H1 (cell line): ENCODE results near the gene TGFB3. TPM values are rescaled to one million over a fixed set of nuclear protein-coding genes. Genes with fewer than 3 reads are reported as not detected.

ENCODE experiments used
- CTCF ChIA-PET: fragments of 300-600 bp; sonication (Branson Sonifier 250); formaldehyde crosslinking; loops from one replicate; lab custom pipeline; 2021; ENCODE audit not compliant: partially characterized antibody; lab: Charles Lee
- POLR2A ChIA-PET: fragments of 300-600 bp; sonication (Branson Sonifier 250); formaldehyde crosslinking; loops from one replicate; lab custom pipeline; 2021; ENCODE audit warnings: inconsistent platforms; ENCODE audit not compliant: partially characterized antibody; lab: Charles Lee
- DNase-seq, 2 experiments: peaks; one replicate each; pipeline versions ENCODE4 v3.0.0 to v3.0.0-alpha.2; 2010 to 2022; ENCODE audit warnings: low spot score in 2 of 2, low read depth in 1 of 2, mixed read lengths in 1 of 2
- FAIRE-seq: peaks from 2 replicates; lab custom pipeline; 2011; peaks lifted over from hg19 to GRCh38; lab: Jason Lieb, UNC
- H2AFZ ChIP-seq: 2 replicates; pipeline ENCODE4 v1.8.1; 2012; ENCODE audit warnings: low read length, inconsistent platforms
- H2AK5ac ChIP-seq: 2 replicates; pipeline ENCODE4 v1.6.1; 2013; ENCODE audit warnings: low read depth, low read length
- H2BK120ac ChIP-seq: replicated peaks from 2 replicates; pipeline ENCODE3; 2013; ENCODE audit warnings: low read depth, low read length, inconsistent platforms
- H2BK12ac ChIP-seq: 2 replicates; pipeline ENCODE4 v1.6.1; 2013; ENCODE audit warnings: low read depth, low read length
- H2BK15ac ChIP-seq: 2 replicates; pipeline ENCODE4 v1.6.1; 2013; ENCODE audit warnings: low read length
- H2BK20ac ChIP-seq: 2 replicates; pipeline ENCODE4 v1.6.1; 2013; ENCODE audit warnings: low read length
- H2BK5ac ChIP-seq: 2 replicates; pipeline ENCODE4 v1.6.1; 2013; ENCODE audit warnings: low read depth, low read length
- H3K14ac ChIP-seq: 2 replicates; pipeline ENCODE4 v1.6.1; 2013; ENCODE audit warnings: inconsistent platforms; ENCODE audit not compliant: insufficient read length
- H3K18ac ChIP-seq: 2 replicates; pipeline ENCODE4 v1.6.1; 2013; ENCODE audit warnings: low read length; ENCODE audit errors: extremely low read depth
- H3K23ac ChIP-seq: 2 replicates; pipeline ENCODE4 v1.6.1; 2013; ENCODE audit warnings: inconsistent platforms; ENCODE audit not compliant: insufficient read length
- H3K23me2 ChIP-seq: 2 replicates; pipeline ENCODE4 v1.6.1; 2013; ENCODE audit warnings: low read depth, low read length
- H3K27ac ChIP-seq: 2 replicates; pipeline ENCODE4 v1.6.1; 2011; ENCODE audit warnings: low read depth, low read length, inconsistent platforms
- H3K27me3 ChIP-seq, 4 experiments: replicated peaks in 1 of 4; 1 replicate in 1 of 4; 2 replicates in 3 of 4; pipeline versions ENCODE4 v1.6.1 to v1.8.1; 2011 to 2013; ENCODE audit warnings: low read length in 3 of 4, mild to moderate bottlenecking in 3 of 4, inconsistent platforms in 2 of 4, mixed read lengths in 2 of 4, moderate library complexity in 1 of 4; ENCODE audit not compliant: control insufficient read depth in 3 of 4, insufficient read depth in 3 of 4; ENCODE audit errors: extremely low read depth in 1 of 4
- H3K36me3 ChIP-seq, 4 experiments: 2 replicates each; pipeline versions ENCODE4 v1.6.1 to v1.8.1; 2011 to 2013; ENCODE audit warnings: mild to moderate bottlenecking in 4 of 4, low read length in 3 of 4, moderate library complexity in 2 of 4, control low read depth in 1 of 4, inconsistent platforms in 1 of 4; ENCODE audit not compliant: insufficient read depth in 4 of 4, control insufficient read depth in 2 of 4
- H3K4ac ChIP-seq: replicated peaks from 2 replicates; pipeline ENCODE3; 2013; ENCODE audit warnings: low read length, low read depth, mixed read lengths, inconsistent platforms; ENCODE audit not compliant: insufficient read length
- H3K4me1 ChIP-seq, 4 experiments: replicated peaks in 1 of 4; 1 replicate in 1 of 4; 2 replicates in 3 of 4; pipeline versions ENCODE4 v1.6.1 to v1.8.1; 2011 to 2013; ENCODE audit warnings: low read length in 3 of 4, inconsistent platforms in 2 of 4, mixed read lengths in 1 of 4; ENCODE audit not compliant: insufficient read depth in 4 of 4, control insufficient read depth in 3 of 4
- H3K4me2 ChIP-seq, 2 experiments: 2 replicates each; pipeline versions ENCODE4 v1.6.1 to v1.8.1; 2011 to 2013; ENCODE audit warnings: low read depth in 2 of 2, low read length in 2 of 2, control low read depth in 1 of 2, inconsistent platforms in 1 of 2, mild to moderate bottlenecking in 1 of 2; ENCODE audit not compliant: insufficient read depth in 1 of 2
- H3K4me3 ChIP-seq, 4 experiments: fragments of 200-600, 300-600 bp in 1 of 4; sonication (generic), shearing (Covaris generic), sonication (Bioruptor Twin) in 1 of 4; 2 replicates each; pipeline versions ENCODE4 v1.5.1 to v1.8.1; 2011 to 2016; ENCODE audit warnings: low read length in 4 of 4, low read depth in 3 of 4, control low read depth in 2 of 4, inconsistent platforms in 2 of 4, mild to moderate bottlenecking in 2 of 4, mixed read lengths in 1 of 4, moderate library complexity in 1 of 4; ENCODE audit not compliant: insufficient read depth in 2 of 4; ENCODE audit errors: extremely low read depth in 1 of 4
- H3K56ac ChIP-seq: replicated peaks from 2 replicates; pipeline ENCODE3; 2013; ENCODE audit warnings: low read depth, mild to moderate bottlenecking, mixed read lengths, low read length, inconsistent platforms; ENCODE audit not compliant: insufficient read length
- H3K79me1 ChIP-seq: 2 replicates; pipeline ENCODE4 v1.6.1; 2013; ENCODE audit warnings: low read depth, low read length, control low read depth
- H3K79me2 ChIP-seq, 2 experiments: 2 replicates each; pipeline versions ENCODE4 v1.6.1 to v1.8.1; 2012 to 2013; ENCODE audit warnings: low read length in 2 of 2, mild to moderate bottlenecking in 2 of 2, inconsistent platforms in 1 of 2; ENCODE audit not compliant: insufficient read depth in 2 of 2, control insufficient read depth in 1 of 2
- H3K9ac ChIP-seq, 4 experiments: replicated peaks in 1 of 4; 1 replicate in 1 of 4; 2 replicates in 3 of 4; pipeline versions ENCODE4 v1.6.1 to v1.8.1; 2011 to 2013; ENCODE audit warnings: low read depth in 3 of 4, low read length in 3 of 4, control low read depth in 2 of 4, mild to moderate bottlenecking in 2 of 4, moderate library complexity in 2 of 4, inconsistent platforms in 1 of 4; ENCODE audit errors: extremely low read depth in 1 of 4
- H3K9me3 ChIP-seq, 2 experiments: 2 replicates each; pipeline versions ENCODE4 v1.6.1 to v1.8.1; 2012 to 2013; ENCODE audit warnings: mild to moderate bottlenecking in 2 of 2, moderate library complexity in 2 of 2, control low read depth in 1 of 2, inconsistent platforms in 1 of 2, low read depth in 1 of 2, low read length in 1 of 2, mixed read lengths in 1 of 2; ENCODE audit not compliant: insufficient read depth in 2 of 2
- H4K20me1 ChIP-seq, 2 experiments: replicated peaks in 1 of 2; 2 replicates each; pipeline versions ENCODE3 to v1.8.1; 2011 to 2013; ENCODE audit warnings: inconsistent platforms in 2 of 2, low read length in 2 of 2, mild to moderate bottlenecking in 1 of 2; ENCODE audit not compliant: insufficient read depth in 2 of 2, control insufficient read depth in 1 of 2
- H4K5ac ChIP-seq: 2 replicates; pipeline ENCODE4 v1.6.1; 2013; ENCODE audit warnings: low read length, low read depth, mixed read lengths, inconsistent platforms; ENCODE audit not compliant: insufficient read length
- H4K8ac ChIP-seq: 2 replicates; pipeline ENCODE4 v1.8.0; 2013; ENCODE audit warnings: mild to moderate bottlenecking, moderate library complexity, low read length, inconsistent platforms; ENCODE audit not compliant: insufficient read depth; ENCODE audit errors: extremely low read depth
- H4K91ac ChIP-seq: replicated peaks from 2 replicates; pipeline ENCODE3; 2013; ENCODE audit warnings: low read length, mixed read lengths, inconsistent platforms; ENCODE audit not compliant: insufficient read length
- BCL11A ChIP-seq, 2 experiments: IDR thresholded peaks; one replicate each; pipeline ENCODE4 v1.6.1; 2011; ENCODE audit warnings: low read depth in 2 of 2, low read length in 2 of 2, mild to moderate bottlenecking in 2 of 2
- WGBS, 2 experiments: shearing (Covaris generic) in 1 of 2; methylation state at CpG; one replicate each; pipeline versions ENCODE4 v1.1.6 to v1.1.7; 2013 to 2015; ENCODE audit warnings: low lambda C conversion rate in 2 of 2, mixed read lengths in 2 of 2, inconsistent platforms in 1 of 2, low coverage in 1 of 2, missing lambda C conversion rate in 1 of 2; ENCODE audit not compliant: insufficient replicate concordance in 2 of 2, insufficient coverage in 1 of 2, insufficient read length in 1 of 2; ENCODE audit errors: extremely low coverage in 1 of 2, missing lambda C conversion rate in 1 of 2; 5-methylcytosine and 5-hydroxymethylcytosine counted together
- polyA plus RNA-seq, 7 experiments: library from polyadenylated mRNA; depleted of rRNA in 3 of 7; stranded (reverse) in 5 of 7; unstranded in 2 of 7; fragments of >200 nt in 5 of 7; fragments of 200-250 nt in 2 of 7; gene quantifications; 1 replicate in 5 of 7; 2 replicates in 1 of 7; 4 replicates in 1 of 7; pipeline versions ENCODE4 v1.2.1 to v1.2.3, GENCODE V29; 2011 to 2013; ENCODE audit warnings: missing spikeins in 2 of 7, mixed read lengths in 2 of 7
- total RNA-seq: library from RNA; stranded (reverse); fragmentation: NEBNext Ultra II Directional; extraction: Animal tissue kit (Norgen Biotek cat#: 25700); gene quantifications from 2 replicates; pipeline ENCODE4 v1.2.1, GENCODE V29; 2021

TGFB3 gene
- total and polyA plus RNA-seq, 2 of the 8 experiments (the other 6 are each of a cell fraction or from before 2014, with no cell fraction given) = 0.65 to 0.86 TPM

- H3K4me3 ChIP-seq = no peak overlapping the region
- POLR2A ChIA-PET = no interaction called here
These were observed 42.6 kb downstream of the TGFB3 start for GRCh38 chr14:75939200-75939599.

More at GRCh38 chr14:75939200-75939599, 42.6 kb downstream of the TGFB3 start:
- Histone ChIP-seq H2BK15ac (no peak overlapping the region), H3K23me2 (no peaks in the 10 kb centered on the region), H3K4me2 (no peak overlapping the region), H3K4me1 (peaks cover 0 to 2% (median 0%) of the 10 kb centered on the region in 4 experiments; a peak in 1 of 7 replicates), H3K56ac (no peak overlapping the region), H3K27ac (no peak overlapping the region), H2BK120ac (no peak overlapping the region), H3K23ac (no peak overlapping the region), H2BK12ac (no peak overlapping the region), H3K18ac (no peak overlapping the region), H3K4ac (no peak overlapping the region), H3K9ac (no peak overlapping the region), H4K5ac (no peak overlapping the region), H3K79me1 (no peaks in the 10 kb centered on the region), H3K36me3 (no peaks in the 10 kb centered on the region), H4K20me1 (no peaks in the 10 kb centered on the region), H3K14ac (no peak overlapping the region), H3K27me3 (no peaks in the 10 kb centered on the region), H4K8ac (no peak overlapping the region), H4K91ac (no peak overlapping the region), H3K79me2 (no peaks in the 10 kb centered on the region), H3K9me3 (no peaks in the 10 kb centered on the region), H2BK5ac (no peak overlapping the region), H2AK5ac (no peak overlapping the region), H2AFZ (no peak overlapping the region), H2BK20ac (no peak overlapping the region)
- no peak for TF ChIP-seq BCL11A (IDR thresholded peaks at IDR 0.05; ENCODE audit: low read depth in 2 of 2, low read length in 2 of 2)
- FAIRE-seq (no peak), DNase-seq (no peak)
- 100% methylated on average over 1 of the region's 1 CpG; no CpG with 5 or more reads in 1 of the 2 experiments for WGBS, 2 experiments
- CTCF ChIA-PET = interaction anchor here (0.6 to 2.0 kb wide), 7 partner anchors 18 to 379 kb away, joined by 3 to 5 read pairs (median 4); no protein-coding TSS in a partner anchor
